Measurements from ENCODE around the gene CLCN1. TPM values are rescaled to one million over a fixed set of nuclear protein-coding genes. Genes with fewer than 3 reads are reported as not detected.
"Not testable (repeated sequence)": the region's sequence is repeated elsewhere in the genome, so short reads cannot be mapped to it uniquely, and the experiment has no call there.

Gene CLCN1
- total RNA-seq, 2 donors from 2014 or later: not detected

DNA sequence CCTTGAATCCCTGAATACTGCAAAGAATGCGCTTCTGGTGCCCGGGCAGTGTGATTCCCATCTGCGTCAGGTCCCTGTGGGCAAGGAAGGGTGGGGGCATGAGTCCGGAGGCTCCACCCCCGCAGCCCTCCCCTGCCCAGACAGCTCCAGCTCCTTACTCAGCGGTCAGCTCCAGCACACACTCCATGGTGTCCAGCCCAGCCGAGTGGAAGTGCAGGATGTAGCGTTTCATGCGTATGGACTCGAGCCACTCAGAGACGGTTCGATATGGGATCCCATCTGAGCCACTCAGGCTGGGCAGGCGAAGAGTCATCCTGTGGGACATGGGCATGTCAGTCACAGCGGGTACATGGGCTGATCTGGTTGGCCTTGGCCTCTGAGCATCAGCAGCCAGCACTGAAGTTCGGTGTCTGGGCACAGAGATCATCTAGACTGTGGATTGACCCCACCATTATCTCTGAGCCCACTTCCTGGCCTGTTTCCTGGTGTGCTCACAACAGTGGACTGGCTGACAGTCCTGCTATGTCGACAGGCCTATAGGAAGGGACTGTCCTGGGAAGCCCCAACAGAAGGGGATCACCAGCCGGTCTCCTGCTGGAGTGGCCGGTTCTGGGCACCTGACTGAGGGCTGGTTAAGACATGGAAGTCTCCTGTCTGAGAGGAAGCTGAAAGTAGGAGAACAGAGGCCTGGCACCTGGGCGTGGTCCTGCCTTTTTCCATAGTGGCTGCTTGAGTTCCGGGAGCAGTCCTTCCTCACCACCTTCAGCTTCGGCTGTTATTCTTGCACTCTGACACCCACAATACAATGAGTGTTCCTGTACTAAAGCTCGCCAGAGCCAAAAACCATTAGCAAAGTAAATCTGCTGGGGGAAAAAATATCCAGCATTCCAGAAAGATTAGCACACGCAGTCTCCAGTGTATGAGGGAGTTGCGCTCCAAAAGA lies 75.8 kb downstream of the CLCN1 start:
- intact Hi-C loops (cut with DNase I): no loop called here
- peaks cover 0 to 3% of the 10 kb centered on the region in 2 donors for H3K36me3 ChIP-seq (replicated peaks in 1 of 2; ENCODE audit: insufficient read depth in 1 of 2, low read depth in 2 of 2)
- DNase-seq (peak in 2 of 4 donors; percentile 40 to 55), ATAC-seq (peak; percentile 73)
- WGBS, 2 donors: 74 to 78% methylated on average over 20 to 23 of the region's 24 CpGs
- peak overlapping the region; percentile 76 to 84 (median 82) for H3K27ac ChIP-seq
- TF ChIP-seq, protein P1, sequence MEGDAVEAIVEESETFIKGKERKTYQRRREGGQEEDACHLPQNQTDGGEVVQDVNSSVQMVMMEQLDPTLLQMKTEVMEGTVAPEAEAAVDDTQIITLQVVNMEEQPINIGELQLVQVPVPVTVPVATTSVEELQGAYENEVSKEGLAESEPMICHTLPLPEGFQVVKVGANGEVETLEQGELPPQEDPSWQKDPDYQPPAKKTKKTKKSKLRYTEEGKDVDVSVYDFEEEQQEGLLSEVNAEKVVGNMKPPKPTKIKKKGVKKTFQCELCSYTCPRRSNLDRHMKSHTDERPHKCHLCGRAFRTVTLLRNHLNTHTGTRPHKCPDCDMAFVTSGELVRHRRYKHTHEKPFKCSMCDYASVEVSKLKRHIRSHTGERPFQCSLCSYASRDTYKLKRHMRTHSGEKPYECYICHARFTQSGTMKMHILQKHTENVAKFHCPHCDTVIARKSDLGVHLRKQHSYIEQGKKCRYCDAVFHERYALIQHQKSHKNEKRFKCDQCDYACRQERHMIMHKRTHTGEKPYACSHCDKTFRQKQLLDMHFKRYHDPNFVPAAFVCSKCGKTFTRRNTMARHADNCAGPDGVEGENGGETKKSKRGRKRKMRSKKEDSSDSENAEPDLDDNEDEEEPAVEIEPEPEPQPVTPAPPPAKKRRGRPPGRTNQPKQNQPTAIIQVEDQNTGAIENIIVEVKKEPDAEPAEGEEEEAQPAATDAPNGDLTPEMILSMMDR (IDR thresholded peaks at IDR 0.05): no peak
- no peak for TF ChIP-seq POLR2A (IDR thresholded peaks at IDR 0.05)
- no peak overlapping the region for H3K4me3 ChIP-seq
- H3K9me3 ChIP-seq: no peaks in the 10 kb centered on the region
- H3K27me3 ChIP-seq: no peaks in the 10 kb centered on the region
- H3K4me1 ChIP-seq: peaks cover 36% of the 10 kb centered on the region

DNA sequence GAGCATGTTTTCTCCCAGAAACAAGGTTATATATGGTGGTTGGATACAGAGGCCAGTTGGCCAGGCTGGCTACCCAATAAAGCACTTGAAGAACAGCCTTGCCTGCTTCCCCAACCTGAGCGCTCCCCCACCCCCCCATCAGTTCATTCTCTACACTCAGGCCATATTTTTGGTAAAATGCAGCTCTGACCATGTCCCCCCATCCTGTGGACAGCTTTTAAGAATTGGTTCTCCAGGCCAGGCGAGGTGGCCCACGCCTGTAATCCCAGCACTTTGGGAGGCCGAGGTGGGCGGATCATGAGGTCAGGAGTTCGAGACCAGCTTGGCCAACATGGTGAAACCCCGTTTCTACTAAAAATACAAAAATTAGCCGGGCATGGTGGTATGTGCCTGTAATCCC lies 76.5 kb downstream of the CLCN1 start:
- Histone ChIP-seq H3K4me1 (peaks cover 36% of the 10 kb centered on the region), H3K27ac (peak overlapping the region; percentile 76 to 84 (median 82))
- intact Hi-C loops (cut with DNase I); H3K27me3 ChIP-seq; H3K9me3 ChIP-seq; H3K36me3 ChIP-seq (replicated peaks in 1 of 2; ENCODE audit: insufficient read depth in 1 of 2, low read depth in 2 of 2); DNase-seq; H3K4me3 ChIP-seq; ATAC-seq: not testable (repeated sequence)
- 97 to 98% methylated on average over 7 to 8 of the region's 8 CpGs for WGBS, 2 donors

DNA sequence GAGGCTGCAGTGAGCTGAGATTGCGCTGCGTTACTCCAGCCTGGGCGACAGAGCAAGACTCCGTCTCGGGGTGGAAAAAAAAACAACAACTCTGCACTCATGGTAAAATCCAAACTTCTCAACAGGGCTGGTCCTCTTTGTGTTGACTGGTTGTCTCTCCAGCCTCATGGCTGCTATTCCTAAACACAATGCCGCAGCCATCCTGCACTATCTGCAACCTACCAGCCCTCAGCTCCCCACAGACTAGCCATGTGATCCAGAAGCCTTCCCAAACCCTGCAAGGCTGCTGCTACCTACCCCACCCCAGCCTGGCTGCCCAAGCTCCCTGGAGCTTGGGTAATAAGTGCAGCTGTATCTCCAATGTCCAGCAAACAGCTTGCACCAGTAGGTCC lies 77.0 kb downstream of the CLCN1 start:
- no peak for ATAC-seq
- TF ChIP-seq, protein P1 (IDR thresholded peaks at IDR 0.05): no peak
- no peak for TF ChIP-seq POLR2A (IDR thresholded peaks at IDR 0.05)
- Histone ChIP-seq H3K4me3 (no peak overlapping the region), H3K9me3 (no peaks in the 10 kb centered on the region), H3K36me3 (replicated peaks in 1 of 2; ENCODE audit: insufficient read depth in 1 of 2, low read depth in 2 of 2) (peaks cover 0 to 3% of the 10 kb centered on the region in 2 donors), H3K4me1 (peaks cover 36% of the 10 kb centered on the region), H3K27ac (peak overlapping the region in 3 of 4 donors; percentile 76 to 84 (median 80)), H3K27me3 (no peaks in the 10 kb centered on the region)
- intact Hi-C loops (cut with DNase I): no loop called here
- no peak for DNase-seq
- 93 to 98% methylated on average over 5 of the region's 6 CpGs for WGBS, 2 donors

DNA sequence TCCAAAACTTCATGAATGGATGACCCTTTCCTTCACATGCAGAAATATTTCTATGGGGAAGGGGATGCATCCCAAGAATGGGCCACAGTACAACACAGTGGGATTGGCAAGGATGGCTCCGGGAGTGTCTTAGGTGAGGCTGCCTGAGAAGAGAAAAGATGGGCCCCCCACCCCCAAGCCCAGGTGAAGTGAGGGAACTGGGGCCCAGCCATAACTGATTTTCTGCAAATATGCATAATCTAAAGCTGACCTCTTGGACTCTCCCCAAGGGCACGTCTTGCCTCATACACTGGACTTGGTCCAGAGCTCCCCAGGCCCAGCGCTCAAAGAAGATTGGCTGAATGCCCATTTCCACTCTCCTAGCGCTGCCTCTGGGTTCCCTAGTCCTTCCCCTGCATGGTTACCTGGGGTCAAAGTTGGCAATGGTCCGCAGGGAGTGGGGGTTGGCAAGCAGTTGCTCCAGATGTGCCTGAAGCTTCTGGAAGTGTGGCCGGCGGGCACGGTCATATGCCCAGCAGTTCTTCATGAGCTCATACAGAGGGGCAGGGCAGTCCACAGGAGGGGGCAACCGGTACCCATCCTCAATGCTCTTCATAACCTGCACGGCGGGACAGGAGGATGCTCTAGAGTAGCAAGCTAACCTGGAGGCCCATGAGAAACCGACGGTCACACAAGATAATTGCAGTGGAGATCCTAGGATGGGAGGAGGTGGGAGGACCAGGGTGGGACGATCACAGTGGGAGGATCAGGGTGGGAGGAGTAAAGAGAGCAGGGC lies 77.5 kb downstream of the CLCN1 start:
- Histone ChIP-seq H3K27me3 (no peaks in the 10 kb centered on the region), H3K27ac (peak overlapping the region in 3 of 4 donors; percentile 76 to 84 (median 80)), H3K9me3 (no peaks in the 10 kb centered on the region), H3K36me3 (replicated peaks in 1 of 2; ENCODE audit: insufficient read depth in 1 of 2, low read depth in 2 of 2) (peaks cover 0 to 3% of the 10 kb centered on the region in 2 donors), H3K4me1 (peaks cover 36% of the 10 kb centered on the region), H3K4me3 (no peak overlapping the region)
- DNase-seq (peak; percentile 55 to 78 (median 74)), ATAC-seq (peak; percentile 51)
- peak in 1 of 3 donors; percentile 3 for TF ChIP-seq POLR2A (IDR thresholded peaks at IDR 0.05)
- TF ChIP-seq, protein P1 (IDR thresholded peaks at IDR 0.05): no peak
- intact Hi-C loops (cut with DNase I): no loop called here
- WGBS, 2 donors: 69 to 76% methylated on average over 12 to 14 of the region's 14 CpGs

DNA sequence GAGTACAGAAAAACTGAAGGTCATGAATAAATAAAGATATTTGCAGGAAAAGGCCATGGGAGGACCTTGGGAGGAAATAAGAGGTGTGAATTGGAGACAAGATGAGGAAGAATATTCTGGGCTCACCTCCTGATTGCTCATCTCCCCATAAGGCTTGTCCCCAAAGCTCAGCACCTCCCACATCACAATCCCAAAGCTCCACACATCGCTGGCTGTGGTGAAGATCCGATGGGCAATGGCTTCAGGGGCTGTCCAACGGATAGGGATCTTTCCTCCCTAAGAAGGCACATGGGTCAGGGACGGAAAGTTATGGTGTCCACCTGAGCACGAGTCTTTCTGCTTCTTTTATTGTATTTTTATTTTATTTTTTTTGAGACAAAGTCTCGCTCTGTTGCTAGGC lies 78.2 kb downstream of the CLCN1 start:
- ATAC-seq: no peak
- WGBS, 2 donors: 90% methylated on average over 6 of the region's 6 CpGs
- H3K4me3 ChIP-seq: no peak overlapping the region
- TF ChIP-seq POLR2A (IDR thresholded peaks at IDR 0.05): no peak
- TF ChIP-seq, protein P1 (IDR thresholded peaks at IDR 0.05): no peak
- H3K36me3 ChIP-seq (replicated peaks in 1 of 2; ENCODE audit: insufficient read depth in 1 of 2, low read depth in 2 of 2): peaks cover 0 to 3% of the 10 kb centered on the region in 2 donors
- no peak for DNase-seq
- H3K9me3 ChIP-seq: no peaks in the 10 kb centered on the region
- peaks cover 36% of the 10 kb centered on the region for H3K4me1 ChIP-seq
- H3K27me3 ChIP-seq: no peaks in the 10 kb centered on the region
- H3K27ac ChIP-seq: peak overlapping the region in 1 of 4 donors; percentile 10
- intact Hi-C loops (cut with DNase I): no loop called here
